ENCODE results near the gene B4GAT1. TPM values are rescaled to one million over a fixed set of nuclear protein-coding genes. Genes with fewer than 3 reads are reported as not detected.
A peak's percentile ranks its signal among the peaks of the same experiment; 100 is the strongest.

Gene B4GAT1
- total and polyA plus RNA-seq, 2 of the 13 experiments (the other 11 are each of a cell fraction or from before 2014, with no cell fraction given): 40.4 to 109 TPM

GRCh38 chr11:66315921-66316811 is 31.3 kb downstream of the B4GAT1 start (continued):
- no peak for TF ChIP-seq TERF1 (CRISPR knock-in tag; IDR thresholded peaks at IDR 0.05)
- TF ChIP-seq MLXIP (CRISPR knock-in tag; IDR thresholded peaks at IDR 0.05; ENCODE audit: borderline replicate concordance): no peak
- TF ChIP-seq ZNF792 (CRISPR knock-in tag; IDR thresholded peaks at IDR 0.05): no peak
- TF ChIP-seq RBM39 (IDR thresholded peaks at IDR 0.05; ENCODE audit: low read depth, low read length, poor library complexity, severe bottlenecking): no peak
- TF ChIP-seq ATF6 (CRISPR knock-in tag; conservative IDR thresholded peaks at IDR 0.05): no peak
- no peak for TF ChIP-seq ERF (CRISPR knock-in tag; IDR thresholded peaks at IDR 0.05)
- TF ChIP-seq ZBTB33 (CRISPR knock-in tag; IDR thresholded peaks at IDR 0.05): peak; percentile 7; the same call in 1 of the 2 replicates
- TF ChIP-seq STAG1 (CRISPR knock-in tag; IDR thresholded peaks at IDR 0.05): no peak
- TF ChIP-seq POLR2G (IDR thresholded peaks at IDR 0.05; ENCODE audit: low read depth, low read length): no peak
- 0 out of 2 replicates have a peak, but pooled peaks have one; percentile 17 for TF ChIP-seq ZC3H13 (CRISPR knock-in tag; IDR thresholded peaks at IDR 0.05)
- TF ChIP-seq ZBTB7A (CRISPR knock-in tag; IDR thresholded peaks at IDR 0.05): no peak
- no peak for TF ChIP-seq ZBTB25 (CRISPR knock-in tag; IDR thresholded peaks at IDR 0.05)
- no peak for TF ChIP-seq MAFK (conservative IDR thresholded peaks at IDR 0.05 in 1 of 2, IDR thresholded peaks at IDR 0.05 in 1 of 2; ENCODE audit: low read length in 2 of 2)
- TF ChIP-seq MEIS1 (CRISPR knock-in tag; IDR thresholded peaks at IDR 0.05; ENCODE audit: borderline replicate concordance): no peak
- TF ChIP-seq ZKSCAN1 (IDR thresholded peaks at IDR 0.05; ENCODE audit: low read length): no peak
- no peak for TF ChIP-seq ZNF605 (CRISPR knock-in tag; IDR thresholded peaks at IDR 0.05)
- TF ChIP-seq ZNF598 (CRISPR knock-in tag; IDR thresholded peaks at IDR 0.05; ENCODE audit: borderline replicate concordance): peak; percentile 45; the same call in 1 of the 2 replicates
